ENCODE data around the gene CALCOCO1.

The CALCOCO1 gene

DNA sequence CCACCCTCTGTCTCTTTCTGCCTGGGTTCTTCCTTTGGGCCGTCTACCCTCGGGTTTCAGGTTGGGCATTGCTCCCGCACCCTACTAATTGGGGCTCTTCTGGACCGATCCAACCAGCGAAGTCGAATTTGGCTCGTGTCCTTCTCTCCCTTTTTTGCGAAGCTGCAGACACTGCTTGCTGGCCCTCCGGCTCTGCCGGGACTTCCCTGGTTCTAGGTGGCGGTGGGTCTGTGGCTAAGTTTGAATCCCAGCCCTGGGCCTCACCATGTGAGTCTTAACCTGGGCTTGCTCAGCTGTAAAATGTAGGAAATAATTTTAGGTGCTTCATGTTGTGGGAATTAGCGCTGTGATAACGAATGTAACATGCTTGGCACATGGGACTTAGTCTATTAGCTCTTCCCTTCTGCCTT is 24.9 kb upstream of the CALCOCO1 start:
- no peak for DNase-seq (ENCODE audit: low read depth)

DNA sequence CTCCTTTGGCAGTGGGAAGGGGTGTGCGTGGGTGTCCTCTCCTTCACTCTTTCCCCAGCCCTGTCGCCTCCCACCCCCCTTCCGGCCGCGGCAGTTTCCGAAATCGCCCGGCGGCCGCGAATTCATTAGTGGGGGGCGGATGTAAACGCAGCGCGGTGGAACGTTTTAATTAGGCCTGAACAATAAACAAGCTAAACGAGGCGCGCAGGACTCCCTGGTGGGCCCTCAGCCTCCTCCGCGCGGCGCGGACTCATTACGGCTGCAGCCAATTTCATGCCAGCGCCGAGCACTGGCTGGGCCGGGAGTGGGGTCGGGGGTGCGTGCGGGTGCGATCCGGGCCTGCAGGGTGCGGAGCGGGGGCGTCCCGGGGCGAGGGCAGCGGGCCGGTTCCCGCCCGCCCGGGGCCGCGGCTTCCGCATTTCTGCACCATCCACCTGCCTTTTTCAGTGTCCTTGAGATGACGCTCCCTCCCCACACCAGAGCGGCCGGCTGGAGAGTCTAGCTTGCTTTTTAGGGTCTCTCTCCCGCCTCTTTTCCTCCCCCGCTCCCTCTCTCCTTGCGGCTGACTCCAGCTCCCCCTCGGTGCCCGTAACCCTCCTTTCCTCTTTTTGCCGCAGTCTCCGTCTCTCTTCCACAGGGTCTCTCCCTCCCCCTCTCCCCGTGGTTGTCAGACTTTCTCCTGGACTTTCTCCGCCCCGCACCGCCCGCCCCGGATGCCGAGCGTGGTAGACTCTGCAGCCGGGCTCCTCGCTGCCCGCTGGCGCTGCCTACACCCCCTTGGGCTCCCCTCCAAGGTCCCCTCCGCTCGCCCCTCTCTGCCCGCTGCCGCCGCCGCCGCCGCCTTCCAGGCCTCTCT is 24.3 kb upstream of the CALCOCO1 start, which contains the start of gene CISTR:
Gene CISTR, minus strand, starts transcription at position 644 of the 856 bp plus-strand sequence.
- DNase-seq (ENCODE audit: low read depth), result no peak

DNA sequence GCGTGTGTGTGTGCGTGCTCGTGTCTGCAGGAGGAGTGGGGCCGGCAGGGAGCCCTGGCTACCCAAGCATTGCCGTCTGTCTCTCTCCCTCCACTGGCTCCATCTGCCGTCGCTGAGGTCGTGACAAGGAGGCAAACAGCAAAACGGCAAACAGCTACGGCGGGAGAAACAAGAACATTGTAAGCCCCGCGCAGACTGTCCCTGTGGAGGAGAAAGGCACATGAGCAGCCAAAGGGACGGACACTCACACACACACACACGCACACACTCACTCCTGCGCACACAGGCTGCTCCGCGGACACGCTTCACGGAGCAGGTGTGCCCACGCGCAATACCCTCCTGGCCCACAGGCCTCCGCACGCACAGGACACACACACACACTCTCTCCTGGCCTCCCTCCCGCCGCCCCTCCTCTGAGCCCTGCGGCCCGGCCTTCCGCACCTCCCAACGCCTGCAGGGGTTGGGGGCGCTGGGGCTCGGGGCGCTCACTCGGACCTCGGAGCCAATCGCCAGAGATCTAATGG is 23.6 kb upstream of the CALCOCO1 start:
- DNase-seq (ENCODE audit: low read depth), result no peak

DNA sequence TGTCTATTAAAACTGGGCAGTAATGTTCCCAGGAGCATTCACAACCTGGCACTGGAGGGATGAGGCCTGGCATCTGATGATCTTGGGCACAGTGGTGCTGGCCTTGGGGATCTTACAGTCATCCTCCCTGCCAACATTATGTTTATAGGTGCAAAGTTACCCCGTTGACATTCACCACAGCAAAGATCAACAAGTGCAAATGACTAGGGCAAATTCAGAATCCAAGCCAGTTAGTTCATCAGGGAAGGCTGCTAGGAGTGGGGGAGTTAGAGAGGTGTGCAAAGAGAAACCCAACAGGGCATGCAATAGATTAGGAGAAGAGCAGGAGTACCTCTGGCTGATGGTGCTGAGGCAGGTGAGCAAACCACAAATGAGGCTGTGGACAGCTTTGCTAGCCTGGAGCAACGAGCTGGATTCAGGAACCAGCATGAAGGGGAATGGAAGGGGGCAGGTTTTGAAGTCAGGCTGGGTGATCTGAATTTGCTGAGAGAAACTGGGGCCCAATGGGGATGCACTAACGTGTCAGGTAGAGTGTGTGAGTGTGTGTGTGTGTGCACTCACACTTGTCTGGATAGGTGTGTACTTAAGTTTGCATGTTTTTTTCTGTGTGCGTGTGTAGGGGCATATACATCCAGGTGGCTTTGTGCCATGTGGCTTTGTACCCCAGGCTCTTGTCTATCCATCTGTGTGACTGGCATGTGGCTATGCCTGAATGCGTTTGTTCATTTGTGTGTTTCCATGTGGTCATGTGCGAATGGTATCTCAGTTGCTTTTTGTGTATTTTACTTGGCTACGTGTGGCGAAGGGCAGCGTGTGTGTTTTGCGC is 22.9 kb upstream of the CALCOCO1 start:
- no peak for DNase-seq (ENCODE audit: low read depth)

DNA sequence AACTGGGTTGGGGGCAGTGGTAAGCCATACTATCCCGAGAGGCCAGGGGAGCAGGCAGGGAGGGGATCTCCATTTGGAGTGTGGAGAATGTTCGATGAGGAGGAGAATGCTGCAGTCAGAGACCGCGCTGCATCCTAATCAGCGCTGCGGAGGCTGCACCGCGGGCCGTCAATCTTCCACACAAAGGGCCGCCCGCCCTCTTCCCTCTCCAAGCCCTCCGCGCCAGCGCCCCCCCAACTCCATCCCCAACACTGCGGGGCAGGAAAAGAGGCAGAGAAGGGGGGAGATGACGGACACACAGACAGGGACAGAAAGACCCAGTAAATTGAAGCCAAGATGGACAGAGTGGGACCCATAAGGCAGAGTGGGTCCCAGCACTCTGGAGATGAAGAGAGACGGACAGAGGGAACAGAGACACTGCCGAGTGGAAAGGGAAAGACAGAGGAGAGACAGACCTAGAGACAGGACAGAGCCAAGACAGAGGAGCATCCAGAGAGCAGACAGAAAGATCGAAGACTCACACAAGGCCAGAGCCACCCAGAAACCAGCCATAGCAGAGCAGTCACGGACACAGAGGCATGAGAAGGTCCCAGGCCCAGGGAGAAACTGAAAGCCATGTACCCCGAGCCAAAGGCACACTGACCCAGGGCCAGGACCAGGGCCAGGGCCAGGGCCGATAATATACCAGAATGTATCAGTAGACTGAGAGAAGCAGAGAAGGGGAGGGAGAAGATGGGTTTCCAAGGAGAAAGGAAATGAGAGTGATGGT is 21.0 kb upstream of the CALCOCO1 start:
- no peak for DNase-seq (ENCODE audit: low read depth)

DNA sequence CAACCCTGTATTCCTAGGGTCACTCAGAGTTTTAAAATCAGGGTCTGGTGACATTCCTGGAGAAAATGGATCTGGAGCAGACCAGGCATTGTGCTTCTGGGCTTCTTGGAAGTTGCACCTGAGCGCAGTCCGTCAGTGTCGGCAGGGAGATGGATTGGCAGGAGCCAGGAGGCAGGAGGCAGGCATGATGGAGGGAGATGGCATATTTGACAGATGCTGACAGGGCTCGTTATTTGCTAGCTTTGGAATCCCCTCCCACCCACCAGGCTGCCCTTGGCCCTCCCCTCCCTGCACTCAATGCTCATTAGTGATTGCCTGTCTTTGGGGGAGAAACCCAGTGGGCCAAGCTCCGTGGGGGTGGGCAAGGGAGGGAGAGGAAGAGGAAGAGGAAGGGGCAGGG is 19.8 kb upstream of the CALCOCO1 start:
- DNase-seq (ENCODE audit: low read depth), result no peak

DNA sequence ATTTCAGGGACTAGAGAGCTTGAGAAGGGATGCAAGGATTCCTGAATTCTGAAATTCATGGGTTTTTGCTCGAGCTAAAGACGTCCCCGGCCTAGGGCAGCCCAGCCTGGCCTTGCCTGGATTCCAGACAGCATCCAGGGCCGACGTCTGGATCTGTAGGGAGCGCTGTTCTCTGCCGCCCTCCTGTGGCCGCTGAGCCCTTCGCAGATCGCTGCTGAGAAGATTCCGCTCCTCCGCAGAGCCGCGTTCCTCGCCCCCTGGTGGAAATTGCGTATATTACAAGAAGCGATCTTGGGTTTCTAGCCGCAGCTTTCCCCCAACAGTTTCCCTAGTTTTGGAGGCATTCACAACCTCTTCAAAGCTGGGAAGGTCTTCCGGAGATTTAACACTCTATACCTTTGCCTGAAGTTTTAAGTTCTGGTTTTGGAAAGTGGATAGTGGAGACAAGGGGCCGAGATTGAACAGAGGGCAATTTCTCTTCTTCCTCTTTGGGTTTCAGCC is 19.4 kb upstream of the CALCOCO1 start:
- DNase-seq (ENCODE audit: low read depth), result peak; percentile 67

DNA sequence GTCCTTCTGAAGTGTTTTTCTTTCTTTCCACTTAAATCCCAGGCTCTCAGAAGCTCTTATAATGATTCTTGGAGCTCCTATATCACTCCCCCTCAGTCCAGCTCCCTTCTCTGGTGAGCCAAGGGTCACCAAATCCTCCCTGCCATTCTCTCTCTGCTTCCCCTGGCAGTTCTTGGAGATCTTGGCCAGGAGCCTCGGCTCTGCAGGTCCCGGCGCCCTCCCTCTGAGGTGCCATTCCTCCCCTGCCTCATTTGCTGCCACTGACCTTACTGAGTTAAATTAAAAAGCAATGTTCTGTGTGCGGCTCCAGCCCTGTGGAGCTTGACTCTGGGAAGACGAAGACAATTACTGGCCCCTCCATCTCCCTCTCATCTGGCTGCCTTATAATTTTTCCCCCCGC is 17.5 kb upstream of the CALCOCO1 start:
- no peak for DNase-seq (ENCODE audit: low read depth)

DNA sequence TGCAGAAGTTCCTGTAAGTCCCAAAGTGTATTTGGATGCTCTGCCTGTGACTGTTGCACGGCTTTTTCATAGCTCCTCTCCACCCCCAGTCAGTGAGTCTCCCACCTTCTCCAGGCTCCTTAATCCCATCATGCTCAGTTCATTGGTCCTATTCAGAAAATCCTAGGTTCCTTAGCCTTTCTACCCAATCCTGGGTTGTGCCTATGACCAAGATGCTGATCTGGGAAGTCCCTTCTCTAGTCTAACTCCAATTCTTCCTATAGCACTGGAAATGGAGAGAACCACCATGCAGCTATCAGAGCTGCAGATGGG is 16.8 kb upstream of the CALCOCO1 start:
- DNase-seq (ENCODE audit: low read depth), result no peak

DNA sequence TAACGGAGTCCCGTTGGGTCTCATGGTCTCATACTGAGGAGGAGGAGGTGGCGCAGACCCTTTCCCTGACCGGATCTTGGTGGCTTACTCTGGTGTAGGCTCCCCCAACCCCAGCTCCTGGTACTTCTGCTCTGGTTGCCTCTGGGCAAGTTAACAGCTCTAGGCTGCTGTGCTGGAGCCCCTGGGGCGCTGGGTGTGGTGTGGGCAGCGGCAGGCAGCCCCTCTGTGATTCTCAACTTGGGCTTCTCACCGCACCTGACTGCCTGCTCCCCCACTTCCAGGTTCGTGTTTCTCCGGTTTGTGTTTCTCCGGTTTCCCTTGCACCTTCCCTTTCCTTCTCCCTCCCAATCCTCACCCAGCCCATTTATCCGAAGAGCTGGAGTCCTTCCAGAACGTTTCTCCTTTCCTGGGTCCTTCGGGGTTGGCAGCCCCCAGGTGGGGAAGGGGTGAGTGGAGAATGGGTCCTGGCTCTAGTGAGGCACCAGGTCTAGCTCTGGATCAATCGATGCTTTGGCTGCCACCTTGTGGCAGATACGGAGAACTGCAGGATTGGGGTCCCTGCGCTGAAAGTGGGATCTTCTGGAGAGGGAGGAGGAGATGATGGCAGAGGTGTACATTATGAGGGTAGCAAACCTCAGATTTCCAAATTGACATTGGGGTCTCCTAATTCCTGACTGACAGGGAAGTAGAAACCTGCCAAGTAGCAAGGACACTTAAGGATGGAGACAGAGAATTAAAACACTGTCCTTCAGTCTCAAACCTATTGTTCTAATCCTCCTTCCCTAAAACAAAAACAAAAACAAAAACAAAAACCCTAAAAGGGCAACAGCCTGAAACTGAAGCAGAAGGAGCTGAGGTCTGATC is 16.2 kb upstream of the CALCOCO1 start:
- no peak for DNase-seq (ENCODE audit: low read depth)

DNA sequence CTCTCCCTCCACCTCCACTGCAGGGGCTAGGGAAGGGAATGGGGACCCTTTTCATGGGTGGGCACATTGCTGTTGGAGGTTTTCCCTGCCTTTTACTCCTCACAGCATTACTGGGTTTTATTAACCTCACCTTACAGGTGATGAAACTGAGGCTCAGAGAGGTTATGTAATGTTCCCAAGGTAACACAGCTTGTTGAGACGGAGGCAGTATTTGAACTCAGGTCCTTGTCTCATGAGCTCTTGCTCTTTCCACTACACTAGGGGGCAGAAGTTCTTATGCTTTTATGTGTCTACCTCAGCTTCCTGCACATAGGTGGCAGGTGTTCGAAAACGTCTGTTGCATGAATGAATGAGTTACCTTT is 12.9 kb upstream of the CALCOCO1 start:
- DNase-seq (ENCODE audit: low read depth), result no peak

DNA sequence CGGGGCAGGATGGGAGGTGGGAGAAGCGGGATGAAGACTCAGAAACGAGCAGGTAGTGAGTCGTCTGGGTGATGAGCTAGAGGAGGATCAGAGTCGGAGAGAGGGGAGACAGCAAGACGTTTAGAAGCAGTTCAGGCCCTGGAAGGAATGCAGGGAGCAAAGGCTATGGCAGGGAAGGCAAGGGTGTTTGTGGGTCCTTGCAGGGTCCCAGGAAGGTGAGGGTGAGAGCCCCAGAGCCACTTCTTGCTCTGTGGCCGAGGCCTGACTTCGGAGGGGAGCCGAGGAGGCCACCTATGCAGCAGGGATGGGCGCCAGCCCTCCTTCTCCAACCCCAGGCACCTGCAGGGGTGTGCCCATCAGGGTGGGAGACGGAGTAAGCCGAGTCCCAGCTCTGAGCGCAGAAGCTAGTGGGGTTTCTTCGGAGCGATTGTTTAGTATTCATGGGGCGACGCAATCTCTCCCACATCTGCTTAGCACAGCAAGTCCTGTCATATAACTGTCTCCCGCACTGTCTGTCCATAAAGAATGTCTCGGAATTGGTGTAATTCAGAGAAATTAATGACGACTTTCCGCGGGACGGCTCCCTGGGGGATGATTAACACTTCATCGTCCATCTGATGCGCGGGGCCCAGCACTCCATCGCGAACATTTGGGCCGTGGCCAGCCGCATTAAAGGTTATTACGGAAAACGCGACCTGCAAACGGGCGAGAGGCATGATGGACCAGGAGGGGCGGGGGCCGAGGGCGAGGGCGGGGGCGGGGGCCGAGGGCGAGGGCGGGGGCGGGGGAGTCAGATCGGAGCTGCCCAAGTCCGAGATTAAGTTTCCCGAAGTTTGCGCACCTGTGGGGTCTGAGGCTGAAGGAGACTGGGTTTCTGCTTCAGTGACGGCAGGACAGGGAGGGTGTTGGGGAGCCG is 12.2 kb upstream of the CALCOCO1 start:
- DNase-seq (ENCODE audit: low read depth), result no peak

DNA sequence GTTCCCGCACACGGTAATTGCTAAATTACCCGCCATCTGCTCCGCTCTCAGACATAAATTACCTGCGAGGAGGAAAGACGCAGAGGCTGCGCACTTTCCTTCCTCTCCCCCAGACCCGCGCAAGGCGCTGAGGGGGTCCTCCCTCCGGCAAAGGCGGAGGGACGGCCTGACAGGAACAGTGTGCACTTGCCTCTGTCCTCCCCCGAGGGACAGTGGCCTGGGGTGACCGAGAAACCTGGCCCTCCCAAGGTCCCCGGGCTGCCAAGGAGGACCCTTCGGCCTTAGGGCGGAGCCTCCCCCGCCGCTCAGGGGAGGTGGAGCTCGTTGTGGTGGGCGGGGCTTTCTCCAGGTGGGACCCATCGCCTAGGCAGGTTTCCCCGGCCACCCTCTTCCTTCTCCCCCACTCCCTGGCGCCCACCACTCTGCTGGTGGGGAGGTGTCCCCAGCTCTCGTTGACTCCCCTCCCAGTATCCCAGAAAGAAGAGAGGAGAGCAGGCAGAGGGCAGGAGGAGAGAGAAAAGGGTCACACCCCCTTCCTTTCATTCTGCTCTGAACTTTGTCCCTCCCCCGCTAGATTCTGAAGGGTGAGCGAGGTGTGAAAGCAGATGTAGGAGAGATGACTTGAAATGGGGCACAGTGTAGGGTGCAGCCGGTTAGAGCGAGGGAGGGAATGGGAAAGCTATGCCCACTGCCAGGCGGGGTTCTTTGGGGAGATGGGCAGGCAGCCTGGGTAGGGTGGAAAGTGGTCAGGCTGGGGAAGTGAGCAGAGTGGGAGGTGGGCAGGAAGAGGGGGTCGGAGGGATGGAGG is 11.4 kb upstream of the CALCOCO1 start:
- DNase-seq (ENCODE audit: low read depth), result no peak

DNA sequence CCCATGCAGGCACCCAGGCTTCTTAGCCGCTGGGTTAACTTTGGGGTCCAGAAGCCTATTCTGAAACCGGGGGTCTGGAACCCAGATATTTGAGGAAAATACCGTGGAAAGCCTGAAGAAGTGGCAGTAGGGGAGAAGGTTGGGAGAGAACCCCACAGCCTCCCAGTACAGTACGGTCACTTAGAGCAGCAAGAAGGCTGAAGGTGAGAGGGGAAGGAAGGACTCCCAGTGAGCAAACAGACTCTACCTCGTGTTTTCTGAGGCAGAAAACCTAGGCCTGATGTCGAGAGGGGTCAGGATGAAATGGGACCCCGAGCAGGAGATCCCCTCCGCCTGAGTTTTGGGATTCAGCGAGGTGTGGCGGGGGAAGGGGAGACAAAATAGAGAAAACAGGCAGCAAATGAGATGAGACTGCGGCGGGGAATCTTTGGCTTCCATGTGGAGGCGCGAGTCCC is 10.7 kb upstream of the CALCOCO1 start:
- DNase-seq (ENCODE audit: low read depth), result no peak

DNA sequence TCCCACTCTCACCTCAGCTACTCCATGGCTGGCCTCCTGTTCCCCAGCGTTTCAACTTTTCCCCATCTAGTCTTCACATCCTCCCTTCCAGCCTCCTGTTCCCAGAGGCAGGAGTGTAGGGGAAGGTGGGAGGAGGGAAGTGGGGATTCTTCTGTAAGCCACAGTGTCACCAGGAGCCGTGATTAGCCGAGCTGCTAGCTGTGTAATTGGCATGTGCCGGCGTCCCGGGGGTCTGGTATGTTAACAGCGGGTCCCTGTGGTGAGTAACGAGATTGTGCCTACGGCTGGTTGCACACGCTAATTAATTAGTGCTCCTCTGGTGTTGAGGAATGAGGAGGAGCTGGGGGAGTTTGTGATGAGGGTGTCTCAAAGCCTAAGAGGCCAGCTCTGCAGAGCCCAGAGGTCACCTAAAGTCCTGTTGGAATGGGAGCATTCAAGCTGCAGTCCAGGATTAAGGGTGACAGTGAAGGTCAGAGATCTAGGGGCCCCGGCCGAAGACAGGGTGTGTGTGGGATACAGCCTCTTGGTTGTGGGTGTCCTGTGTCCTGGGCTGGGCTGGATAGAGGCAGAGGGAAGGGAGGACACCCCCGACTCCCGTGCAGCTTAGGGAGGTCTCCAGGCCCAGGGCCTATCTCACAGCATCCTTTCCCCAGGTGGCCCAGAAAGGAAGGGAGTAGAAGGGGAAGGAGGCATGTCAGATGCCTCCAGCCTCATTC is 10.0 kb upstream of the CALCOCO1 start:
- no peak for DNase-seq (ENCODE audit: low read depth)

DNA sequence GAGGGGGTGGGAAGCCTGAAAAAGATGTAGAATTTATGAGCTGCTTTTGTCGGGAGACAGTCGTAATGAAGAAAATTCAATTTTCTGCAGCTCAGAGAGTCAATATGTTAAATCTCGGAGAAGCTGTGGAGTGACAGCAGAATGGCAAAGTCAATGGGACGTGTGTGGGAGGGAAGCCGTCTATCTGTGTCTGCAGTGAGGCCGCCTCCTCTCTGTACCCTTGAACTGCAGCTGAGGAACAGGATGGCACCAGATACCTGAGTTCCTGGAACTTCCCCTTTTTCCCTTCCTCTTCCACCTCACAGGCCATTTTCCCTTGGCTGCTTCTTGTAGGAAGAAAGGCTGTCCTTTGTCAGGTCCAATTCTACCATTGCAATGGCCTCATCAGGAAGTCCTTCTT is 9.3 kb upstream of the CALCOCO1 start:
- no peak for DNase-seq (ENCODE audit: low read depth)

DNA sequence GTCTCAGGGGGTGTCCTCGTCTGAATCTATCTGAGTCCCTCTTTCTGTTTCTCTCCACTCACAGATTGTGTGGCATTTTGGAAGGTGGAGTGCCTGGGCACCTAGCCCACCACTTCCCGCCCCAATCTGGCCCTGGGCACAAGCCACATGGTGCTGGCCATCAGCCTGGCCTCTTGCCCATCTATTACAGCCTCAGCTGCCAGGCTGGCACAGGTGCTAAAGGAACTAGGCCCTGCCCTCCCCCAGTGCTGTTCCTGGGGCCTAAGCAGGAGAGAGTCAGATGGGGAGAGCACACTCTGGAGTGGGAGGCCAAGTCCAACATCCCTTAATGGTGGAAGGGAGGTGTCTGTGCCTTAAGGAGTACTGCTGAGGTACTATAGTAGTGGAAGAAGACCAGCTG is 8.3 kb upstream of the CALCOCO1 start:
- no peak for DNase-seq (ENCODE audit: low read depth)

DNA sequence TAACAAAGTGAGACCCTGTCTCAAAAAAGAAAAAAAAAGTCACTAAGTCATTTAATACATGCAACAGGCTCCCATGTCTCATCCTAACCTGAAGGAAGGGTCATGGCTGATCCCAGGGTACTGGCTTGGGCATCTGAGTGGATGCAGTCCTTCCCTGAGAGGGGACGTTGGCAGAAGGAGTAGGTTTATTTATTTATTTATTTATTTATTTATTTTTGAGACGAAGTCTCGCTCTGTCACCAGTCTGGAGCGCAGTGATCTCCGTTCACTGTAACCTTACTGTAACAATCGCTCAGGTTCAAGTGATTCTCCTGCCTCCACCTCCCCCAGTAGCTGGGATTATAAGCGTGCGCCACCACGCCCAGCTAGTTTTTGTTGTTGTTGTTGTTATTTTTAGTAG is 7.2 kb upstream of the CALCOCO1 start:
- DNase-seq (ENCODE audit: low read depth), result no peak

DNA sequence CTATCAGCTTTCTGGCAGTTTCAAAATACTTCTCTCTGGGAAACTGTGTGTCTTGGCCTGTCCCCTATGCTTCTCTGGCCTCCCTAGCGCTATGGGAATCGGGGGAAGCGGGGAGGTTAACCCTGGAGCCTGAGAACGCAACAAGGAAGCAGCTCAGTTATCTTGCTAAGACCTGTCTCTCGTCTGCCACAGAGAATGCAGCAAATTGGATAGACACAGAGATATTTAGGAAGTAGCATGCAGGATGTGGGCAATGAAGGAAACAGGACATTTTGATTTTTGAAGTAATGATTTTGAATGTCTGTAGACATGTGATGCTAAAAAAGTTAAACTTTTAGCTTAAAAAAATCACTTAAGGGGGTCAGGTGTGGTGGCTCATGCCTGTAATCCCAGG is 6.6 kb upstream of the CALCOCO1 start:
- DNase-seq (ENCODE audit: low read depth), result no peak
